Memory B cell (primary cell): Measurements from ENCODE around the gene SIGLEC12.

Experiments used
- ATAC-seq: fragments of 150-1000 bp; cut with Tn5 transposase; 2 replicates; pipeline ENCODE4 v1.10.0; 2021; ENCODE audit warnings: low read depth, mild to moderate bottlenecking, moderate library complexity
- DNase-seq, 2 donors: peaks; one replicate each; pipeline ENCODE4 v3.0.0; 2022; ENCODE audit warnings: low spot score in 2 of 2
- H3K27ac Mint-ChIP-seq: one replicate; pipeline ENCODE4 v1.8.0; 2022; ENCODE audit warnings: mild to moderate bottlenecking, moderate library complexity, mixed read lengths
- H3K27me3 Mint-ChIP-seq: one replicate; pipeline ENCODE4 v1.8.0; 2022; ENCODE audit warnings: mixed read lengths
- H3K36me3 Mint-ChIP-seq: one replicate; pipeline ENCODE4 v1.8.0; 2022; ENCODE audit warnings: mild to moderate bottlenecking, mixed read lengths
- H3K4me1 Mint-ChIP-seq: one replicate; pipeline ENCODE4 v1.8.0; 2022; ENCODE audit warnings: mixed read lengths
- H3K4me3 Mint-ChIP-seq: one replicate; pipeline ENCODE4 v1.8.0; 2022; ENCODE audit warnings: mild to moderate bottlenecking, moderate library complexity, mixed read lengths
- H3K9me3 Mint-ChIP-seq: one replicate; pipeline ENCODE4 v1.8.0; 2022; ENCODE audit warnings: mixed read lengths

SIGLEC12 gene

GRCh38 chr19:51501594-51502263 is at the start of gene SIGLEC12:
Gene SIGLEC12, minus strand, starts transcription at chr19:51501800. Its CDS starts 67 bp downstream, at chr19:51501733.
- ATAC-seq, result peak; percentile 64
- Mint-ChIP-seq H3K4me3 (peak within 1 kb of the TSS; percentile 43), H3K9me3 (no peaks in the 10 kb centered on the region), H3K36me3 (no peaks in the 10 kb centered on the region), H3K27me3 (no peaks in the 10 kb centered on the region), H3K4me1 (peaks cover 12% of the 10 kb centered on the region), H3K27ac (peak within 1 kb of the TSS; percentile 24)
- DNase-seq, result no peak

GRCh38 chr19:51550848-51551672 is 49.5 kb upstream of the SIGLEC12 start:
- peak overlapping the region; percentile 86 for H3K27ac Mint-ChIP-seq
- H3K9me3 Mint-ChIP-seq, result no peaks in the 10 kb centered on the region
- H3K4me1 Mint-ChIP-seq, result peaks cover 56% of the 10 kb centered on the region
- H3K27me3 Mint-ChIP-seq, result no peaks in the 10 kb centered on the region
- DNase-seq (no peak), ATAC-seq (peak; percentile 33)
- peaks cover 34% of the 10 kb centered on the region for H3K36me3 Mint-ChIP-seq
- H3K4me3 Mint-ChIP-seq, result peak overlapping the region; percentile 97

GRCh38 chr19:51549533-51550324 is 48.1 kb upstream of the SIGLEC12 start:
- DNase-seq (no peak), ATAC-seq (peak; percentile 47)
- Mint-ChIP-seq H3K27ac (peak overlapping the region; percentile 86), H3K4me3 (peak overlapping the region; percentile 97), H3K9me3 (no peaks in the 10 kb centered on the region), H3K27me3 (no peaks in the 10 kb centered on the region), H3K36me3 (peaks cover 26% of the 10 kb centered on the region), H3K4me1 (peaks cover 62% of the 10 kb centered on the region)

- Mint-ChIP-seq H3K9me3 (no peaks in the 10 kb centered on the region), H3K27ac (peak overlapping the region; percentile 86), H3K4me3 (peak overlapping the region; percentile 97), H3K36me3 (peaks cover 21% of the 10 kb centered on the region), H3K4me1 (peaks cover 61% of the 10 kb centered on the region), H3K27me3 (no peaks in the 10 kb centered on the region)
- DNase-seq (no peak), ATAC-seq (no peak)
Observed at GRCh38 chr19:51548891-51549305, 47.3 kb upstream of the SIGLEC12 start.

- H3K36me3 Mint-ChIP-seq, result peaks cover 20% of the 10 kb centered on the region
- peak overlapping the region; percentile 86 for H3K27ac Mint-ChIP-seq
- no peaks in the 10 kb centered on the region for H3K9me3 Mint-ChIP-seq
- DNase-seq (no peak), ATAC-seq (no peak)
- no peaks in the 10 kb centered on the region for H3K27me3 Mint-ChIP-seq
- H3K4me1 Mint-ChIP-seq, result peaks cover 62% of the 10 kb centered on the region
- H3K4me3 Mint-ChIP-seq, result peak overlapping the region; percentile 69
Observed at GRCh38 chr19:51548213-51548651, 46.6 kb upstream of the SIGLEC12 start.

- Mint-ChIP-seq H3K36me3 (peaks cover 17% of the 10 kb centered on the region), H3K4me1 (peaks cover 60% of the 10 kb centered on the region), H3K9me3 (no peaks in the 10 kb centered on the region), H3K27me3 (no peaks in the 10 kb centered on the region), H3K4me3 (peak overlapping the region; percentile 69), H3K27ac (peak overlapping the region; percentile 86)
- ATAC-seq, result no peak
- DNase-seq, result no peak
Observed at GRCh38 chr19:51547397-51548212, 46.0 kb upstream of the SIGLEC12 start.

- Mint-ChIP-seq H3K27ac (peak overlapping the region; percentile 86), H3K36me3 (peaks cover 10% of the 10 kb centered on the region), H3K27me3 (no peaks in the 10 kb centered on the region), H3K4me1 (peaks cover 62% of the 10 kb centered on the region), H3K9me3 (no peaks in the 10 kb centered on the region), H3K4me3 (peak overlapping the region; percentile 69)
- DNase-seq (no peak), ATAC-seq (no peak)
Observed at GRCh38 chr19:51546650-51547396, 45.2 kb upstream of the SIGLEC12 start.

GRCh38 chr19:51546107-51546649 is 44.6 kb upstream of the SIGLEC12 start:
- ATAC-seq, result no peak
- Mint-ChIP-seq H3K36me3 (peaks cover 4% of the 10 kb centered on the region), H3K4me1 (peaks cover 65% of the 10 kb centered on the region), H3K4me3 (peak overlapping the region; percentile 69), H3K27me3 (no peaks in the 10 kb centered on the region), H3K9me3 (no peaks in the 10 kb centered on the region), H3K27ac (peak overlapping the region; percentile 86)
- DNase-seq, result no peak

GRCh38 chr19:51544038-51544437 is 42.4 kb upstream of the SIGLEC12 start:
- H3K4me3 Mint-ChIP-seq, result no peak overlapping the region
- H3K36me3 Mint-ChIP-seq, result no peaks in the 10 kb centered on the region
- DNase-seq, result no peak
- H3K27ac Mint-ChIP-seq, result no peak overlapping the region
- H3K4me1 Mint-ChIP-seq, result peaks cover 59% of the 10 kb centered on the region
- ATAC-seq, result no peak
- no peaks in the 10 kb centered on the region for H3K9me3 Mint-ChIP-seq
- H3K27me3 Mint-ChIP-seq, result no peaks in the 10 kb centered on the region

GRCh38 chr19:51542699-51543098 is 41.1 kb upstream of the SIGLEC12 start:
- H3K36me3 Mint-ChIP-seq, result no peaks in the 10 kb centered on the region
- no peaks in the 10 kb centered on the region for H3K9me3 Mint-ChIP-seq
- DNase-seq (no peak), ATAC-seq (no peak)
- H3K4me1 Mint-ChIP-seq, result peaks cover 54% of the 10 kb centered on the region
- H3K27ac Mint-ChIP-seq, result peak overlapping the region; percentile 17
- H3K4me3 Mint-ChIP-seq, result no peak overlapping the region
- H3K27me3 Mint-ChIP-seq, result no peaks in the 10 kb centered on the region

- Mint-ChIP-seq H3K36me3 (no peaks in the 10 kb centered on the region), H3K4me3 (no peak overlapping the region), H3K9me3 (no peaks in the 10 kb centered on the region), H3K4me1 (peaks cover 47% of the 10 kb centered on the region), H3K27me3 (no peaks in the 10 kb centered on the region), H3K27ac (peak overlapping the region; percentile 17)
- no peak for DNase-seq
- ATAC-seq, result no peak
Observed at GRCh38 chr19:51541458-51542357, 40.1 kb upstream of the SIGLEC12 start.
